Measurements from ENCODE around the gene SNRPA1.

Gene SNRPA1

DNA sequence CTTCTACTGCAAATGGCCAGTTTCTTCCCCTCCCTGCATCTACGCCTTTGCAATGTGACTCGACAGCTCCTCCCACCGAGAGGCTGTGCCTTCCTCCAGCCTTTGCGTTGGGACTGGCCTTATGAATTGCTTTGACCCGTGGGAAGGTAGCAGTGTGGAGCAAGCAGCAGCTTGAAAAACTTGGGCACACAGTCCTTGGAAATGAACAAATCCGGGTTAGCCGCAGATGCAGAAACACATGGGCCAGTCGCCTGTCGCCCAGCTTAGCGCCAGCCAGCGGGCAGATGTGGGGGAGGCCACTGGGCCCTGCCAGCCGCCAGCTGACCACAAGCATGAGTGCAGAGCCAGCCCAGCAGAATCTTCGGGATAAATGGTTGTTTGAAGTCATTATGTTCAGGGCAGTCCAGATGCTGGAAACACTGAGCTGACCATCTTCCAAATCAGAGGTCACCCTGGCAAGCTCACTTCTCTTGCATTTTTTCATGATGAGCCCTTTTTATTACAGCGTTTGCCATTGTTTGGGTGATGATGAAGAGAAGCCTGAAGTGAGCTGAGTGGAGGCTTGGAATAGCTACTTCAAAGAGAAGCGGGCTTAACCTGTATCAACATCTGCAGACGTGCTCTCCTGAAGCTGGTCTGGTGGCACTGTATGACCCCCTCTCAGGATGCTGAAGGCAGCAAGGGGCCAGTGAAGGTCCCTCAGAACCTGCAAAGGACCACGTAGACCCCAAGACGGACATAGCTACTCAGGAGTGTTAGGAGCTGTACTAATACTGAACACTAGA is 27.5 kb downstream of the SNRPA1 start:
- FAIRE-seq (no peak), DNase-seq (ENCODE audit: extremely low spot score, insufficient read length, low read depth) (no peak)

DNA sequence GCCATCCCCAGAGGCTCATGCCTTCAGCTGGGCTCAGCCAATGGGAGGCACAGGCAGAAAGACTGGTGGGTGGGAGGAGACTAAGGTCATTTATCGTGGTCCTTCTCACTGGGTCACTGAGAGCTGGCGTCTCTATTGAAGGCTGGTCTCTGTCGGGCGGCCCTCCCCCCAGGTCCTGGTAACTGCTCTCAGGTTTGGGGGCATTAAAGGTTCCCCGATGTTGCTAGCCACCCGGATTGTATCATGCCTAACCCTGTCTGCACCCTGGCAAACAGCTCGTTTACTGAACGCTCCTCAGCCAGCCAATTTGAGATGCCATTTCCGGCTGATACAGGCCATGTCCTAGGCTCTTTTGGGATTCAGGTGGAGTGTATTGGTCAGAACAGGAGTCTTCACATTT is 28.3 kb downstream of the SNRPA1 start:
- DNase-seq (ENCODE audit: extremely low spot score, insufficient read length, low read depth) (no peak), FAIRE-seq (no peak)

DNA sequence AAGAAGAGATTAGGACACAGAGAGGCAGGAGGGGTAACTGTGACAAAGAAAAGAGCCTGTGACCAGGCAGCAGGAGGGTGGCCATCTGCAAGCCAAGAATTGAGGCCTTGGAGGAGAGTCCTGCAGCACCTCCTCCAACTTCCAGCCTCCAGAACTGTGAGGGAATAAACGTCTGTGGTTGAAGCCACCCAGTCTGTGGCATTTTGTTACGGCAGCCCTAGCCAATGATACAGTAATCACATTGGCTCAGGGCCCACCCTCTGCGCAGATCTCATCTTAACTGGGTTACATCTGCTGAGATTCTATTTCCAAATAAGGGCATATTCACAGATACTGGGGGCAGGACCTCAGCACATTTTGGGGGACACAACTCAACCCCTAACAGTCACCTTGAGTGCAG is 29.0 kb downstream of the SNRPA1 start:
- FAIRE-seq (no peak), DNase-seq (ENCODE audit: extremely low spot score, insufficient read length, low read depth) (no peak)

DNA sequence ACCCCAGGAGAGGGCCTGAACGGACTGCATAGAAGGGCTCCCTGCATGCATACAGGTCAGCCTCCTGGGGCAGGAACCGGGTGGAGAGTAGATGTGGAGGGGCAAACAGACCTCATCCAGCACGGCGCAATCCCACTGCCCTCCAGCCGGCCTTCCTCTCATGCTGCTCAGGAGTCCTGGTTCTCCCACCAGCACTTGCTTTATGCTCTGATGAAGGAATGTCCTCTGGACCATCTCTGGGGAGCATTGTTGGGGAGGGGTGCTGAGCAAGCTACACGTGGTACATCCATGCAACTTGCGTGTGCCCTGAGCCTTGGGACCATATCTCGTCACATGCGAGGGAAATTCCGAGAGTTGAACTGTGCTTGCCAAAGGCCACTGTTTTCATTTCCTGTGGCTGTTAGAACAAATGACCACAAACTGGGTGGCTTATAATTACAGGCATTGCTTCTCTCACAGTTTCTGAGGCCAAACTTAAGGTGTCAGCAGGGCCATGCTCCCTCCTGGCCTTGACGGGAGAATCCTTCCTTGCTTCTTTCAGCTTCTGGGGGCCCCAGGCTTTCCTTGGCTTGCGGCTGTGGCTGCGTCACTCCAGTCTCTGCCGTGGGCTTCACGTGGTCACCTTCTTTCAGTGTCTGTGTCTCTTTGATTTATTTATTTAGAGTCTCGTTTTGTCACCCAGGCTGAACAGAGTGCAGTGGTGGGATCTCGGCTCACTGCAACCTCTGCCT is 30.0 kb downstream of the SNRPA1 start:
- no peak for DNase-seq (ENCODE audit: extremely low spot score, insufficient read length, low read depth)
- peak; percentile 79 for FAIRE-seq

DNA sequence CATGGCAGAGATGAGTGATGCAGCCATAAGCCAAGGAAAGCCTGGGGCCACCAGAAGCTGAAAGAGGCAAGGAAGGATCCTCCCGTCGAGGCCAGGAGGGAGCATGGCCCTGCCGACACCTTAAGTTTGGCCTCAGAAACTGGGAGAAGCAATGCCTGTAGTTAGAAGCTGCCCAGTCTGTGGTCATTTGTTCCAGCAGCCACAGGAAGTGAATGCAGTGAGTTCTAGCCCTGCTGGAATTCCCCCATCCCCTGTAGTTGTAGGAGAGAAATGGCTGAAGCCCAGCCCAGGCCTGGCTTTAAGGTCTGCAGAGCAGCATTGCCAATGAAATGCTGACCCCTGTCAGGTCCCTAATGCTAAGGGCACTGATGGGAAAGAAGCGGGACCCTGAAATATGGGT is 31.0 kb downstream of the SNRPA1 start:
- peak; percentile 81 for FAIRE-seq
- DNase-seq (ENCODE audit: extremely low spot score, insufficient read length, low read depth) = no peak

DNA sequence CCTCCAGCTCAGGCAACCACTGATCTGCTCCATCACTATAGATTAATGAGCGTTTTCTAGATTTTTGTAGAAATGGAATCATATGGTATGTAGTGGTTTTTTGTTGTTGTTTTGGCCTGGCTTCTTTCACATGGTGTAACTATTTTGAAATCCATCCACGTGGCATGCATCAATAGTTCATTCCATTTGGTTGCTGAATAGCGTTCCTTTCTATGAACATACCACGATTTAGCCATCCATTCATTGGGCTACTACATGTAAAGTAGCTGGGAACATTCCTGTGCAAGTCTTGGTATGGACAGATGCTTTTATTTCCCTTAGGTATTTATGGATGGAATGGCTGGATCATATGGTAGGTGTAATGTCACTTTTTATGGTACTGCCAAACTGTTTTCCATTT is 32.5 kb downstream of the SNRPA1 start:
- no peak for FAIRE-seq
- no peak for DNase-seq (ENCODE audit: extremely low spot score, insufficient read length, low read depth)

DNA sequence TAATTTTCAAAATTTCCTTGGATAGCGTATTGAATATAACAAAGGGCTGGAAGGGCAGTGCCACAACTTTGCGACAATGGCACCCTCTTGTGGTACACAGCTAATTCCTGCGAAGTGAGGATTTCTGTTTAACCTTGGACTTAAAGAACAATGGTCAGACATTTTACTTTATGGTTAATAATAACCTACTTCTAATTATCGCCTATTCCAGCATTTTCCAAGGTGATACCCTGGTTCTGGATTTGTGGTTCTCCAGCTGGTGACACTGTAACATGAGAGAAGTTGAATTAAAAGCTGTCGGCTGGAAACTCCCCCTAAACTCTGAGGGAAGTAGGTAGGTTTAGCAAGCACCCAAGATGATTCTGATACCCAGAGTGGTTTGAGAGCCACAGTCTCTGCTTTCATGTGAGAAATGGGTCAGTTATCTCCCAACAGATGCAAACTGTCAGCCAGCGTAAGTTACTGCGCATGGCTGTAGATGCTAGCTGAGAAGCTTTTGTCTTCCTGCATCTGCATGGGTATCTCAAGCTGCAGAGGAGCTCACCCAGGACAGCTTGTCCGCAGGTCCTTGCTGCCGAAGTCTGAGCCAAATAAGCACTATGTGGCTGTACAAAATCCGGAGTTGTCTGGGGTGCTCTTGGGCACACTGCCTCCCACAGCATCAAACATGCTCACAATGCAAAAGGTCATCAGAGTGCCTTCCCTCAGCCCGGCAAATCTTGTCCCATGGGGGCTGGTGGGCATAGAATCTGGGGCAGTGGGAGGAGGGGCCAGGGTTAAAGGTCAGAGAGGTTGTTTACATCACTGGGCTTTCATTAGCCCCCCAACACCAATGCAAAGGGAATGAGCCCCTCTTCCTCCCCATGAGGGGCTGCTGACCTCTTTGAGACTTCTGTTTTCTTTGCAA is 36.6 kb downstream of the SNRPA1 start:
- FAIRE-seq = peak; percentile 77

DNA sequence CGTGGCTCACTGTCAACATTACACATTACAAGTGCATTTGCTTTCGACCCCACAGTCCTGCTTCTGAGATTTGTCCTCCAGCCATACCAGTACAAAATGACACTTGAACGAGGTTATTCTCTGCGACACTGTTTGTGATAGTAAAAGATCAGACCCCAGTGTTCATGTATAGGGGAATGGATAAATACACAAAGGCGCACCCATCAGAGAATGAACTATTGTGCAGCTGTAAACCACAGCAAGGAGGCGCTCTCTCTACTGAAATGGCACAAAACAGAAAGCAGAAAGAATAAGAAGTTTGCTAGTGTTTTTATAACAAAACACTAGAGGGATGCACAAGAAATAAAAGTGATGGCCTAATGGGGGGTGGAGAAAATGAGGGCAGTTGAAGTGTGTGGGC is 38.3 kb downstream of the SNRPA1 start:
- no peak for DNase-seq (ENCODE audit: extremely low spot score, insufficient read length, low read depth)
- FAIRE-seq = no peak

More for the DNA sequence above, 36.6 kb downstream of the SNRPA1 start:
- no peak for DNase-seq (ENCODE audit: extremely low spot score, insufficient read length, low read depth)

DNA sequence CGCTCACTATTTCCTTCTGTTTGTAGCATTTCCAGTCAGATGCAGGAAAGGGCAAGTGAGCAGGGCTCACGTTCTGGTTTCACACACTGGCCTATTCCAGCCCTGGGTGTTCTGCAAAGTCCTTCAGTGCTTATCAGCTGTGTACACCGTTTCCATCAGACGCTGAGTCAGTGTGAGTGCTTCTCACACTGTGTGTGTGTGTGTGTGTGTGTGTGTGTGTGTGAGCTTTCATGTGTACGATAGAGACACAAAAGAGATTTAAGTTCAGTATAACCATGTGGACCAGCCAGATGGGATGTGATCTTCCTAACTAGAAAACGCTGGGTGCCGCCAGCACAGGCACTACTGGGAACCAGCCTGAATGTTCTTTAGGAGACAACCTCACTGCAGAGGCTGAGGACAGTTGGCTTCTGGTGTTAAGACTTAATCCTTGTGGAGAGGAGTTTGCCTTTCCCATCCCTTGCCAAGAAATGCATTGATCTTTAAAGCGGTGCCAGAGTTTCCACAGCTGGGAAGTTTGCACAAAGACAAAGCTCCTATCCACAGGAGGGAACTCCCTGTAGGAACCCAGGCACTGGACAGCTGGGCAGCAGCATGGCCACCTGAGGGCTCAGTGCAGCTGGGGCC is 39.3 kb downstream of the SNRPA1 start:
- DNase-seq (ENCODE audit: extremely low spot score, insufficient read length, low read depth) (no peak), FAIRE-seq (no peak)

DNA sequence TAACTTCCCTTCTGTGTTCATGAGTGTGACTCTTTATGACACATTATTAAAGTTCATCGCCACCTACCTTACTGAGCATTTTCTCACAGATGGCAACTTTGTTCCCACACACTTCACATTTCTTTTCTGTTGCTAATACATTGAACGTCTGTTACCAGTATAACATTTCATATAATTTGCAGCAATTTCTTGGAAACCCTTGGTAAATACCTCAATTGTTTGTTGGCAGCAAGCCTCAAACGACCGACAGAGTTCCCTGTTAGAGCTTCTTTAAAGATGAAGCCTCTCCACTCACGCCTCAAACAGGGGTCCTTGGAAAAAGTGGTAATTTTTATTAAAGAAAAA is 40.0 kb downstream of the SNRPA1 start:
- FAIRE-seq = no peak
- DNase-seq (ENCODE audit: extremely low spot score, insufficient read length, low read depth) = no peak

DNA sequence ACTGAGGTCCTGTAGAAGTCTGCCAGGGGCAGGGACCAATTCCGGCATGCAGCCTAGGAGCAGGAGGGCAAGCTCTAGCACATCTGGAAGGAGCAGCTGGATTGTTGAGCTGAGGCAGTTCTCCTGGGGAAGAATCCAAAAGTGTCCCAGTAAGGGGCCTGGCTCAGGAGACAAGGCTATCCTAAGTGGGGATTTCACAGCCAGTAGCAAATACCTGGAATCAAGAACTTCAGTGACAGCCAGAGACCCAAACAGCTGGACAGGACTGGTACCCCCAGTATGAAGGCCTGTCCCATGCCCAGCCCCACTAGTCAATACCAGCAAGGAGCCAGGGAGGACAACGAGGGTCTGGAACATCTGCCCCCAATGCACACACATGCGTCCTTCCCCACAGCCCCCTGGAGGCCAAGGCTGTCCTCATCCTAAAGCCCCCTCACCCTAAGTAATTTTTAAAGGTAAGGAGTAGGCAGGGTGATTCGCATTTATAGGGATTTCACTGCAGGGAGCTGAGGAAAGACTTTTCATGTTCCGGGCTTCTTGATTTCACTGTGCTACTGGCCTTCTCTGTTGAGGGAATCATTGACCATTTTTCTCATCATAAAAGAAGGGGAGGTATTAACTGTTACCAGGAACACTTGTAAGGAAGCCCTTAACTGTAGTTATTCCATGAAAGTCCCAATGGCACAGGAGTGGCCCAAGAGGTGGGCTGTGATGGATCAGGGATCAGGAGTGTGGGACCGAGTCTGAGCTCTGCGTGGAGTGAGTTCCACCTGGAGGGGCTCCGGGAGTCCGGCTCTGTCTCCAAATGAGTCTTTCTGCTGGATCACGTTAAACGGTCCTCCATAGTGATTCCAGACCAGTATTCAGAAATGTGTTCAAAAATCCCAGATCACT is 40.6 kb downstream of the SNRPA1 start:
- FAIRE-seq (no peak), DNase-seq (ENCODE audit: extremely low spot score, insufficient read length, low read depth) (no peak)

DNA sequence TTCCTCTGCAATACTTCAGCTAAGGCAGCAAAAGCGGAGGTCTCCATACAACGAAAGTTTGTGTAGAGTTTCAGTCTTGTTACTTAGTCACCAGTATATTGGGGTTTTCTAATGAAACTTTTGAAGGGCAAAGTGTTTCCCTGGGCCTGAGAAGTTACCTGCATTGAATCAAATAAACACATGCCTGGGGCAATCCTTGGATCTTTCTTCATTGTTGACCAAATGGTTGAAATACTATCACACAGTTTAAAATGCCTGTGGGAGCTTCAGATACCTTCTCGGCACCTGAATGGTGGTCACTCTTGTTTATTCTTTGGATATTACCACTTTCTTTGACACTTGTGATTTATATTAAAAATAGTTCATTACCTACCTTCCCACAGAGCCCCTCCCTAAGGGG is 42.2 kb downstream of the SNRPA1 start:
- no peak for FAIRE-seq
- no peak for DNase-seq (ENCODE audit: extremely low spot score, insufficient read length, low read depth)

DNA sequence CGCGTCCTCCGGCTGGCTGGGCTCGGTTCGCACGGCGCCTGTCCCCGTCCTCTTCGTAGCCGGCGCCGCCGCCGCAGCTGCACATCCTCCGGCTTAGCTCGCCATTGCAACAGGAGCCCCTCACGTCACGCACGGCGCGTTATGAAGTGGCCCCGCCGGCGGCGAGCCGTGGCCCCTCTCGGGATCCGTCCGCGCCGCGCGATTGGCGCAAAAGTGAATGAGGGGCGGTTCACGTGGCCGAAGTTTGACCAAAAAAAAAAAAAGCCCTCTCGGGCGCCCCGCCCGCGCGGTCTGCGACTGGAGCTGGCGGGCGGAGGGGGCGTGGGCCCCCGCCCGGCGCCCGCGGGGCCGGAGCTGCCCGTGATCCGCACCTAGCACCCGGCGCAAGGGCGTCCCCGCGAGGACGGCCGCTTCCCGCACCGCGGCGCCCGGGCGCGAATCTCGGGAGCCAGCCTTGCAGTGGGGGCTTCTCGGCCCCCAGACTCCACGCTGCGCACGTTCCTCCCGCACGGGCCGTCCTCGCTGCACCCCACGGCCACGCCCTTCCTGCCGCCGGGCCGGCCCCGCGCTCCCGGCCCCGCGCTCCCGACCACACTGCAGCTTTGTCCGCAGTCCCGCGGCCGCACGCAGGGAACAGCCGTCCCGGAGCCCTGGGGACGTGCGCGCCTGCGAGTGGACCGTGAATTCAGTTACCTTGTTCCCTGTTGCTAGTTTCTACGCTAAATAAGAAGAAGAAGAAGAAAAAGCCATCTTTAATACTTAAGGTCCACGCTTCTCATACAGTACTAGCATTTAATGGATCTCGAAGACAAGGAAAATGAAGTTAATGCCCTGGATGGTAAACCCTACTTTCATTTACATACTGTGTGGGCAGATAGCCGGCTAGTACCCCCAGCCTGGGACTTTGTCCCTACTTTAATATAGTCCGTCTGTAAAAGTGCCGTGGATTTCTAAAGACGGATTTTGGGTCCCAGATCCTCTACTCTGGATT is 42.9 kb downstream of the SNRPA1 start, which contains the start of gene CHSY1:
Gene CHSY1, minus strand, starts transcription at position 219 of the 991 bp plus-strand sequence. CDS start 592 bp downstream, outside the sequence.
- FAIRE-seq (peak; percentile 65), DNase-seq (ENCODE audit: extremely low spot score, insufficient read length, low read depth) (peak; percentile 73)

DNA sequence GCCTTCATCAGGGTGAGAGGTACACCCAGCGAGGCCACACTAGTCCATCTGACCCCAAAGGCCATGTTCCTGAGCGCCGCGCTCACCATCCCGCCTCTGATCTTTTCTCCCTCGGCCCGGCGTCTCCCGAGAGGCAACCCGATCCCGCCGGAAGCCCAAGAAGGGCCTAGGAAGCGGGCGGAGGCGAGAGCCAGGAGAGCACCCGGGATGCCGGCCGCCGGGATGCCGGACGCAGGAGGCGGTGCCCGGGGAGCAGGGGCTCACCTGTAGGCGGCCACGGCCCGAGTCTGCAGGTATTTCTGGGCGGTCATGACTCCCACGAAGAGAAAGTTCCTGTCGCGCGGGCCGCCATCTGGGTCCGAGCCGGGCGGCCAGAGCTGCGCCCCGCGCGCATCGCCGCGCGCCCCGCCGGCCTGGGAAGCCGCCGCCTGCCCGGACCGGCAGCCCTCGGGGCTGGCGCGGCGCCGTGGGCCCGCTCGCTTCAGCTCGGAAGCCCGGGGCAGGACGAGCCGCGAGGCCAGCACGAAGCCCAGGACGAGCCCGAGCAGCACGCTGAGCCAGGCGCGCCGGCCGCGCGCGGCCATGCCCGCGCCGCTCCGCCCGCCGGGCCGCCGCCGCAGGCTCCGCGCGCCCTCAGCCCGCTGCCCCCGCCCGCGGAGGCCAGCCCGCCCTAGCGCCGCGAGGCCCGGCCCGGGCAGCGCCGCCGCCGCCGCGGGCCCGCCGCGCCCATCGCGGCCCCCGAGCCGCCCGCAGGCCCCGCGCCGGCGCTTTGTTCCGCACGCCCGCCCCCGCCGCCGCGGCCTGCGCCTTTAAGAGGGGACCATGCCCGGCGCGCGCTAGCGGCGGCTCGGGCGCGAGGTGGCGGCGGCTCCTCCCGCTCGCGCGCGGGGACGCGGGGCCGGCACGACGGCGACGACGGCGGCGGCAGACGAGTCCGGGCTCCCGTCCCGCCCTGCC is 43.9 kb downstream of the SNRPA1 start:
- DNase-seq (ENCODE audit: extremely low spot score, insufficient read length, low read depth) (no peak), FAIRE-seq (no peak)

DNA sequence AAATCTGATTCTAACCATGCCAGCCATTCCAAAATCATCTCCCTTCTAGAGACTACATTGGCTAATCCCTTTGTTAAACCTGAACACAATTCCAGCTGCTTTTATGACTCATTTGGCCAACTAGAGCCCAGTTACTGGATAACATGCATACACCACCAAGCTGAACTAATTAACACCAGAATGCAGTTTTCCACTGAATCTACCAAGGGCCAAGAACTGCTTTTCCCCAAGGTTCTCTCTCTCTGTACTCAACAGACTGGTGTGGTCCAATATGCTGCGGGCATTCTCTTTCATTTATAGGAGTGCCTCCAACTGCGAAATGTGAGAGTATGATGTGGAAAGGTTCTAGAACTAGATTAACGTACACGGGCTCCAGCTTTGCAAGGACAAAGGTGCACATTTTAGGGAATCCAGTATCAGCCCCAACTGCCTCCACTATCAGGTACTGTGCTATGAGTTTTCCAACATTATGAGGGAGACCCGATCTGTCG is 44.7 kb downstream of the SNRPA1 start:
- DNase-seq (ENCODE audit: extremely low spot score, insufficient read length, low read depth) (no peak), FAIRE-seq (no peak)

DNA sequence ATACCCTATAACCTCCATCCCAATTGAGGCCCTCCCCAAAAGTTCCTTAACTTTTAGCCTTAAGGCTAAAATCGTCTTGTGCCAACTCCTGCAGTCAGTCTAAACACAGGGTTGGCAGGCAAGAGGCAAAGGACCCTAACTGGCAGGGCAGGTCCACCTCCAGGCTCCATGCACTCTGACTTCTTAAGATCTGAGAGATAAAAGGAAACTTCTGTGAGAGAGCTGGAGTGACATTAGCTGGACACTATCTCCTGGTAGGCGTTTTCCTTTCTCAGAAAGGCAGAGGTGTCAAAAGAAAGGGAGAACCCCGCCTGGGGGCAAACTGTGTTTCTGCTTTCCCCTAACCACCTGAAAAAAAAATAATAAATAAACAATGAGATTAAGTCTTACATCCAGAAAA is 46.8 kb downstream of the SNRPA1 start:
- FAIRE-seq (no peak), DNase-seq (ENCODE audit: extremely low spot score, insufficient read length, low read depth) (no peak)
